Measurements from ENCODE around the gene TCF4. TPM values are rescaled to one million over a fixed set of nuclear protein-coding genes. Genes with fewer than 3 reads are reported as not detected.

TCF4 gene
- total and polyA plus RNA-seq, 9 donors: 50.9 to 167 (median 116) TPM

DNA sequence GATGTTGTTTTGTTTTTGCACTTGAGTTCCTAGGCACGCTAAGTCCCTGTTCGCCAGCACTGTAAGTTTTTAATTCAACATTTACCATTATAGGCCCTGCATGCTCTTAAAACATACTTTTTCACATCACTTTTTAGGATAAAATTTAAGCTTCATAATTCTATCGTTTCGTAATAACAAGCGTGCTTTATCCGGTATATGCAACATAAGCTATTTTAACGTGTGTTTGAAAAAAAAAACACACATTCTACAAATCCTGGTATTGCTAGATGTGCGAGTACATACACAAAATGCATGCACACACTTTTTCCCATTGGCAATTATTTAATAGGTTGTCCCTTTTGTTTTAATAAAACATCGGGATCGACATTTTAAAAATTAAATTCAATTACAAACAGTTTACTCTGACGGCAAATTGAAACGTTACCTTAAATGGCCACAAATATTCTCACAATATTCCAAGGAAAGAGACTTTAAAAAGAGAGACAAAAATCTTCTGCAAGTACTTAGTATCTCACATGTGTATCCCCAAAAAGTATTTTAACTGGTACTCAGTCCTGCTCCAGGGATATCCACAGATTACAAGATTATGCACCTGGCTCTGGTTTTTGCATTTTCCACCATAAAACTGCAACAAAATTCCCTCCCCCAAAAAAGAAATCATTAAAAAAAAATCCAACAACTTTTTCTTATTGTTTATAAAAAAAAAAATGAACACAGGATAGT, 1.0 kb upstream of the TCF4 start:
- Histone ChIP-seq H3K27me3 (ENCODE audit: control insufficient read depth, insufficient read depth, low read length) (no peaks in the 10 kb centered on the region), H3K4me1 (ENCODE audit: control insufficient read depth, insufficient read depth, low read length) (peaks cover 9% of the 10 kb centered on the region), H3K36me3 (ENCODE audit: control insufficient read depth, insufficient read depth, low read length) (peaks cover 2% of the 10 kb centered on the region), H3K4me3 (ENCODE audit: low read length) (peak overlapping the region; percentile 83), H3K27ac (ENCODE audit: low read length) (peak overlapping the region; percentile 91), H3K9me3 (replicated peaks; ENCODE audit: control insufficient read depth, low read depth, low read length) (no peaks in the 10 kb centered on the region)
- no peak for DNase-seq
- 0% methylated on average over 2 of the region's 12 CpGs for WGBS (ENCODE audit: insufficient coverage)

GRCh38 chr18:55587418-55588110, 428 bp downstream of the TCF4 start:
- WGBS (ENCODE audit: insufficient coverage): 0% methylated on average over 36 of the region's 63 CpGs
- Histone ChIP-seq H3K4me1 (ENCODE audit: control insufficient read depth, insufficient read depth, low read length) (peaks cover 9% of the 10 kb centered on the region), H3K9me3 (replicated peaks; ENCODE audit: control insufficient read depth, low read depth, low read length) (no peaks in the 10 kb centered on the region), H3K36me3 (ENCODE audit: control insufficient read depth, insufficient read depth, low read length) (peaks cover 2% of the 10 kb centered on the region), H3K27me3 (ENCODE audit: control insufficient read depth, insufficient read depth, low read length) (no peaks in the 10 kb centered on the region), H3K4me3 (ENCODE audit: low read length) (peak overlapping the region; percentile 83), H3K27ac (ENCODE audit: low read length) (peak overlapping the region; percentile 91)
- DNase-seq: peak; percentile 81

DNA sequence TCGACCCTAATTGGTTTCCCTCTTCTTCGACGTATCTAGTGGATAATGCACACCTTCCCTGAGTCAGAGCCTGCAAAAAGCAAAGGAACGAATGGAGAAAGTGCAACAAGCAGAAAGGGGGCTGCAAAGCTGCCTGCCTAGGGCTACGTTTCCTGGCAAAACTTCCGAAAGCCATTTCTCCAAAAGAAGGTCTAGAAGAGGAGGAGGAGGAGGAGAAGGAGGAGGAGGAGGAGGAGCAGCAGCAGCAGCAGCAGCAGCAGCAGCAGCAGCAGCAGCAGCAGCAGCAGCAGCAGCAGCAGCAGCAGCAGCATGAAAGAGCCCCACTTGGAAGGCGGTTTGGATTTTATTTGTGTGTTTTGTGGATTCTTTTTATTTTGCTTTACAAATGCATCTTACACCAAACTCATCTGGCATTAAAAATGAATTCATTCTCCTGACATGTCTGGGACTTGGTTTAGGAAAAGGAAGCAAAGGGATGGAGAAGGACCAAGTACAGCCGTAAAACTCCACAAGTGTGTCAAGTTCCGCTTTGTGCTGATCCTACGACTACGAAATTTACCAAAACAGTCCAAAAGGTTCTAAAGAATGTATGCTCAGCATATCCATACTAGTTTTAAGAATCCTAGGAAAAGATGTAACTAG, 2.0 kb downstream of the TCF4 start:
- peak overlapping the region; percentile 69 for H3K4me3 ChIP-seq (ENCODE audit: low read length)
- 0% methylated on average over 7 of the region's 11 CpGs for WGBS (ENCODE audit: insufficient coverage)
- H3K4me1 ChIP-seq (ENCODE audit: control insufficient read depth, insufficient read depth, low read length): peaks cover 11% of the 10 kb centered on the region
- H3K27me3 ChIP-seq (ENCODE audit: control insufficient read depth, insufficient read depth, low read length): no peaks in the 10 kb centered on the region
- H3K36me3 ChIP-seq (ENCODE audit: control insufficient read depth, insufficient read depth, low read length): peaks cover 4% of the 10 kb centered on the region
- peak; percentile 85 for DNase-seq
- H3K9me3 ChIP-seq (replicated peaks; ENCODE audit: control insufficient read depth, low read depth, low read length): no peaks in the 10 kb centered on the region
- H3K27ac ChIP-seq (ENCODE audit: low read length): peak overlapping the region; percentile 91

- Histone ChIP-seq H3K36me3 (ENCODE audit: control insufficient read depth, insufficient read depth, low read length) (peaks cover 4% of the 10 kb centered on the region), H3K27me3 (ENCODE audit: control insufficient read depth, insufficient read depth, low read length) (no peaks in the 10 kb centered on the region), H3K4me3 (ENCODE audit: low read length) (peak overlapping the region; percentile 69), H3K9me3 (replicated peaks; ENCODE audit: control insufficient read depth, low read depth, low read length) (no peaks in the 10 kb centered on the region), H3K4me1 (ENCODE audit: control insufficient read depth, insufficient read depth, low read length) (peaks cover 11% of the 10 kb centered on the region), H3K27ac (ENCODE audit: low read length) (peak overlapping the region; percentile 91)
- WGBS (ENCODE audit: insufficient coverage): 25% methylated on average over 1 of the region's 5 CpGs
- DNase-seq: peak; percentile 63
Measured at GRCh38 chr18:55585065-55585919, 2.7 kb downstream of the TCF4 start.

GRCh38 chr18:55584201-55584600, 3.8 kb downstream of the TCF4 start:
- peak overlapping the region; percentile 14 for H3K4me3 ChIP-seq (ENCODE audit: low read length)
- H3K27ac ChIP-seq (ENCODE audit: low read length): no peak overlapping the region
- peak; percentile 84 for DNase-seq
- peaks cover 7% of the 10 kb centered on the region for H3K4me1 ChIP-seq (ENCODE audit: control insufficient read depth, insufficient read depth, low read length)
- no peaks in the 10 kb centered on the region for H3K9me3 ChIP-seq (replicated peaks; ENCODE audit: control insufficient read depth, low read depth, low read length)
- WGBS (ENCODE audit: insufficient coverage): no CpG with 5 or more reads among the region's 2 CpGs
- H3K36me3 ChIP-seq (ENCODE audit: control insufficient read depth, insufficient read depth, low read length): peaks cover 4% of the 10 kb centered on the region
- H3K27me3 ChIP-seq (ENCODE audit: control insufficient read depth, insufficient read depth, low read length): no peaks in the 10 kb centered on the region

GRCh38 chr18:55582325-55582724, 5.7 kb downstream of the TCF4 start:
- peaks cover 6% of the 10 kb centered on the region for H3K36me3 ChIP-seq (ENCODE audit: control insufficient read depth, insufficient read depth, low read length)
- H3K27me3 ChIP-seq (ENCODE audit: control insufficient read depth, insufficient read depth, low read length): no peaks in the 10 kb centered on the region
- H3K9me3 ChIP-seq (replicated peaks; ENCODE audit: control insufficient read depth, low read depth, low read length): no peaks in the 10 kb centered on the region
- peaks cover 10% of the 10 kb centered on the region for H3K4me1 ChIP-seq (ENCODE audit: control insufficient read depth, insufficient read depth, low read length)
- no peak for DNase-seq
- H3K4me3 ChIP-seq (ENCODE audit: low read length): no peak overlapping the region
- no peak overlapping the region for H3K27ac ChIP-seq (ENCODE audit: low read length)
- no CpG with 5 or more reads among the region's 1 CpG for WGBS (ENCODE audit: insufficient coverage)

DNA sequence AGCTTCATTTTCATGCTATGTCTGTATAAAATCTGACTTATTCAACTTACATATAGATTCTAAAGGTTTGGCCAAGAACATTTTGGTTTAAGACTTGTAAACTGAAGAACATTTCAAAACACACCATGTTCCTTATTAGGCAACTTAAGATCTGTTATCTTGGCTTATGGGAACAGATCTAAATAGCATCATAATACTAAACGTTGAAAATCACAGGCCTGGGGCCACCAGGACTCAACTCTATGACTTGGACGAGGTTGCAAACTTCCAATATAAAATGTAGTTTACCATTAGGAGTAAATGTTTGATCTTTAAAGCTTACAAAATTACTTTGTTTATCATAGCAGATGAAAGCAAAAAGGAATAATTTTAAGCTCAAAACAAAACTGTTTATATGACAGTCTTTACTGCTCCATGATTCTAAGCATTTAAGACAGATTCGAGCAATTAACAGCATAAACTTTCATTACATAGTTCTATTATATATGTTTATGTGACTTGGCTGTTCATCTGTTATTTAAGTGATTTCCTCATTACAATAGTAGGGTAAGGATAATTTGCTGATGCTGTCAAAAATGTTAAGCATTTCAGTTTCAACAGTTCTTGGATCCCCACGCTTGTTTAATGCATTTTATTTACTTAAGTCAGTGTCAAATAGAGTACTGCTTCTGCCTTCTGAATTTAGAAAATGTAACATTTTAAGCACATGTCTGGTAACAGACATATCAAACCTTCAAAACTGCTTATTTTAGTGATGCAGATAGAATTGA, 8.3 kb downstream of the TCF4 start:
- Histone ChIP-seq H3K4me3 (ENCODE audit: low read length) (no peak overlapping the region), H3K4me1 (ENCODE audit: control insufficient read depth, insufficient read depth, low read length) (peaks cover 6% of the 10 kb centered on the region), H3K27me3 (ENCODE audit: control insufficient read depth, insufficient read depth, low read length) (no peaks in the 10 kb centered on the region), H3K27ac (ENCODE audit: low read length) (no peak overlapping the region), H3K9me3 (replicated peaks; ENCODE audit: control insufficient read depth, low read depth, low read length) (no peaks in the 10 kb centered on the region), H3K36me3 (ENCODE audit: control insufficient read depth, insufficient read depth, low read length) (peaks cover 5% of the 10 kb centered on the region)
- no peak for DNase-seq
- no CpG with 5 or more reads among the region's 4 CpGs for WGBS (ENCODE audit: insufficient coverage)

DNA sequence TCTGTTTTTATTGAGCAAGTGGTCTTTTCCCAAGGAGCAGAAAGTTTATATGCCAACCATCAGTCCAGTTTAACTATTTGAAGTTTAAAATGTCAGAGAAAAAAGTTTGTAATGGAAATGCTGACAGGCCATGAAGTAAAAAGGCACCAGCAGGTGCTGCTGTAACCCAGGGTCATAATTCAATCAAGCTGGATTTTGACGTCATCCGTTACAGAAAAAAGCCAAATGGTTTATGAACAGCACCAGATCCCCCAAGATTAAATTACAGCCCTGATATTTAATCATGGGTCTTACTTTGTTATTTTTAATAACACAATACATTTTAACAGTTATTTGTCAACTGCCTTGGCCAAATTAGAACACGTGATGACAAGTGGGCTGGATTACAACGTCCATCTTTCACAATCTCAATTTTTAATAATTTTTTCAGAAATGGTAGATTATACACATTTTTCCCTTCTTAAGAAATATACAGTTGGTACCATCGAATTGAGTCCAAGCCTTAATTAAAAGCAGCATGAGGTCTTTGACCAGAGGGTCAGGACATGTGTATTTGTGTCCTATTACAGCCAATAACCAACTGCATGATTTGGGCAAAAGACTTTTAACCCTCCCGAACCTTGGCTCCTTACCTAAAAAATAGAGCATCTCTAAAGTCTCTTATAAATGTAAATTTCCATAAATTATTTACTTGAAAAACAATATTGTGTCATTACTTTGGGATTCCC, 10.0 kb downstream of the TCF4 start:
- Histone ChIP-seq H3K27ac (ENCODE audit: low read length) (peak overlapping the region; percentile 31), H3K36me3 (ENCODE audit: control insufficient read depth, insufficient read depth, low read length) (peaks cover 8% of the 10 kb centered on the region), H3K4me1 (ENCODE audit: control insufficient read depth, insufficient read depth, low read length) (peaks cover 6% of the 10 kb centered on the region), H3K4me3 (ENCODE audit: low read length) (no peak overlapping the region), H3K27me3 (ENCODE audit: control insufficient read depth, insufficient read depth, low read length) (no peaks in the 10 kb centered on the region), H3K9me3 (replicated peaks; ENCODE audit: control insufficient read depth, low read depth, low read length) (no peaks in the 10 kb centered on the region)
- DNase-seq: peak; percentile 45
- WGBS (ENCODE audit: insufficient coverage): no CpG with 5 or more reads among the region's 6 CpGs

- no peaks in the 10 kb centered on the region for H3K27me3 ChIP-seq (ENCODE audit: control insufficient read depth, insufficient read depth, low read length)
- H3K36me3 ChIP-seq (ENCODE audit: control insufficient read depth, insufficient read depth, low read length): peaks cover 10% of the 10 kb centered on the region
- H3K4me3 ChIP-seq (ENCODE audit: low read length): no peak overlapping the region
- WGBS (ENCODE audit: insufficient coverage): 89% methylated on average over 1 of the region's 3 CpGs
- peak; percentile 71 for DNase-seq
- H3K9me3 ChIP-seq (replicated peaks; ENCODE audit: control insufficient read depth, low read depth, low read length): no peaks in the 10 kb centered on the region
- no peak overlapping the region for H3K27ac ChIP-seq (ENCODE audit: low read length)
- peaks cover 4% of the 10 kb centered on the region for H3K4me1 ChIP-seq (ENCODE audit: control insufficient read depth, insufficient read depth, low read length)
Measured at GRCh38 chr18:55576001-55576400, 12.0 kb downstream of the TCF4 start.
